Nephron progenitor cell (in vitro differentiated cells): ENCODE data around the gene SGMS1.

ENCODE experiments used
- DNase-seq: peaks from one replicate; pipeline ENCODE4 v3.0.0; 2021
- H3K27ac Mint-ChIP-seq: 2 replicates; pipeline ENCODE4 v1.8.0; 2021; ENCODE audit warnings: mild to moderate bottlenecking, moderate library complexity, mixed read lengths
- H3K27me3 Mint-ChIP-seq: 2 replicates; pipeline ENCODE4 v1.8.0; 2021; ENCODE audit warnings: mild to moderate bottlenecking, low read depth, mixed read lengths; ENCODE audit not compliant: poor library complexity
- H3K36me3 Mint-ChIP-seq: 2 replicates; pipeline ENCODE4 v1.8.0; 2021; ENCODE audit warnings: low read depth, mixed read lengths
- H3K4me1 Mint-ChIP-seq: 2 replicates; pipeline ENCODE4 v1.8.0; 2021; ENCODE audit warnings: mixed read lengths
- H3K4me3 Mint-ChIP-seq: 2 replicates; pipeline ENCODE4 v1.8.0; 2021; ENCODE audit warnings: mild to moderate bottlenecking, moderate library complexity, mixed read lengths
- H3K9me3 Mint-ChIP-seq: 2 replicates; pipeline ENCODE4 v1.8.0; 2021; ENCODE audit warnings: mild to moderate bottlenecking, moderate library complexity, mixed read lengths
- TF ChIP-seq, protein P1 (sequence below): fragments of 200-600 bp; sonication (generic); IDR thresholded peaks from 2 replicates; pipeline ENCODE4 v1.5.0; 2021; ENCODE audit warnings: antibody characterized with exemption

SGMS1 gene

DNA sequence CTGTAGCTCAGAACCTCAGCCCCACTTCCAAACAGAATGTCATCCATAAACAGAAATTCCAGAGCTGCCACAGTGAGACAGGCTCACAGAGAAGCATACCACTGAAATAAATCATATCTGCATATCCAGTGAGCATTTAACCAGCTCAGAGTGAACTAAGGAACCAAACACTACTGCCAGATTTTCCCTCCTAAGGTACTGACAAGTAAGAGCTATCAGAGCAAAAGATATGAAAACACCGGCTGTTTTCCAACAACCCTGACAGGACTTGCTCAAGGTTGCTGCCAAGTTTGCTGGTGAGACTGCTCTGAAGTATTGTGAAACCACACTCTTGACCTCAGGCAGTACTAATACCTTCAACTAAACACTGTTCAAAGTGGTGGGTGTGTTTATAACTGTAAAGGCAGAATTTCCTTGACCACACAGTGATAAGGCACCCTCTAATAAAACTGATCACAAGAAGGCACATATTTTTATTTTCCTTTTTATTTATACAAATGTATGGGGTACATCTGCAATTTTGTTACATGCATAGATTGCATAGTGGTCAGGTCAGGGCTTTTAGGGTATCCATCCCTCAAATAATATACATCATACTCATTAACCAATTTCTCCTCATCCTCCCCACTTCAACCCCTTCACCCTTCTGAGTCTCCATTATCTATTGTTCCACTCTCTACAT, 18.3 kb downstream of the SGMS1 start:
- DNase-seq, result no peak
- Mint-ChIP-seq H3K36me3 (no peaks in the 10 kb centered on the region), H3K4me1 (peaks cover 23% of the 10 kb centered on the region), H3K9me3 (no peaks in the 10 kb centered on the region), H3K4me3 (no peak overlapping the region), H3K27me3 (peaks cover 3% of the 10 kb centered on the region), H3K27ac (no peak overlapping the region)
- TF ChIP-seq, protein P1, sequence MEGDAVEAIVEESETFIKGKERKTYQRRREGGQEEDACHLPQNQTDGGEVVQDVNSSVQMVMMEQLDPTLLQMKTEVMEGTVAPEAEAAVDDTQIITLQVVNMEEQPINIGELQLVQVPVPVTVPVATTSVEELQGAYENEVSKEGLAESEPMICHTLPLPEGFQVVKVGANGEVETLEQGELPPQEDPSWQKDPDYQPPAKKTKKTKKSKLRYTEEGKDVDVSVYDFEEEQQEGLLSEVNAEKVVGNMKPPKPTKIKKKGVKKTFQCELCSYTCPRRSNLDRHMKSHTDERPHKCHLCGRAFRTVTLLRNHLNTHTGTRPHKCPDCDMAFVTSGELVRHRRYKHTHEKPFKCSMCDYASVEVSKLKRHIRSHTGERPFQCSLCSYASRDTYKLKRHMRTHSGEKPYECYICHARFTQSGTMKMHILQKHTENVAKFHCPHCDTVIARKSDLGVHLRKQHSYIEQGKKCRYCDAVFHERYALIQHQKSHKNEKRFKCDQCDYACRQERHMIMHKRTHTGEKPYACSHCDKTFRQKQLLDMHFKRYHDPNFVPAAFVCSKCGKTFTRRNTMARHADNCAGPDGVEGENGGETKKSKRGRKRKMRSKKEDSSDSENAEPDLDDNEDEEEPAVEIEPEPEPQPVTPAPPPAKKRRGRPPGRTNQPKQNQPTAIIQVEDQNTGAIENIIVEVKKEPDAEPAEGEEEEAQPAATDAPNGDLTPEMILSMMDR, result no peak

DNA sequence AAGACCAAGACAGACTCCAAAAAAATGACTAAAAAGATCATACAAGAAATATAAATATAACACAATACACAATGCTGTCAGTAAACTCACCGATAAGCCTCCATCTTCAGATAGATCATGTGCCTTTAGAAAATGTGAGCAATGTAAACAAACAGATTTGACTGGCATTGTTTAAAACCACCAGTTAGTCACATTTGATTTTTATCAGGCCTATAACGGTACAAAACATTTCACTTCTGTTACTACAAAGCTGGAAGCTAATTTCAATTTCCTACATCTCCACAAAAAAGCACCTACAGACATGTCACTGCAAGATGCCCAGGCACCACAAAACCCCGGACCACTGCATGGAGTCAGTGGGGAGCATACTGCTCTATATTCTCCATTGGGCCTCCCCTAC, 18.9 kb downstream of the SGMS1 start:
- Mint-ChIP-seq H3K4me3 (no peak overlapping the region), H3K36me3 (no peaks in the 10 kb centered on the region), H3K4me1 (peaks cover 18% of the 10 kb centered on the region), H3K27ac (no peak overlapping the region), H3K27me3 (peaks cover 3% of the 10 kb centered on the region), H3K9me3 (no peaks in the 10 kb centered on the region)
- TF ChIP-seq, protein P1, result no peak
- no peak for DNase-seq

DNA sequence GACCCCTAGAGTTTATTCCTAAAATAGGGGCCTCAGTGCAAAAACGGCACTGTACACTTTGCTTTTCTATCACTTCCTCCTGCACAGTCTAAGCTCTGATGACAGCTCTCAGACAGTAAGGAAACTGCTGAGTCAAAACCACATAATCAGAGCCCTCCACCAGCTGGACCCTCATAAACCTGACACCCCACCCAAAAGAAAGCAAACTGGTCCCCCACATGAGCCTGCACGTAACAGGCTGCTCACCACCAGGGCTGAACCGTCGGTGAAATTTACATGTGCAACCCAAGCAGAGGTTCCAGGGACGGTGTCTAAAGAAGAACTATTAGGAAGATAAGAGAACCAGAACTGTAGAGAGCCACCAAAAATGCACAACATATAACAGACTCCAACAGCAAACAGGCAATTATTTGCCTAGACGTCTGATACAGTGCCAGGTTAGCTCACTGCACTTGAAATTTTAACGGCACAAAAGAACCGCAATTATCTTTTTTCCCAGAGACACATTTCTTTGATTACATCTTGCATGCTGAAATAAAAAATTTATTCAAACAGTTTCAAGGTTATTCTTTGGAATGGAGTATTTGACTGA, 19.6 kb downstream of the SGMS1 start:
- Mint-ChIP-seq H3K27me3 (peaks cover 3% of the 10 kb centered on the region), H3K4me3 (no peak overlapping the region), H3K36me3 (no peaks in the 10 kb centered on the region), H3K27ac (no peak overlapping the region), H3K9me3 (no peaks in the 10 kb centered on the region), H3K4me1 (peaks cover 17% of the 10 kb centered on the region)
- TF ChIP-seq, protein P1, result no peak
- DNase-seq, result no peak

DNA sequence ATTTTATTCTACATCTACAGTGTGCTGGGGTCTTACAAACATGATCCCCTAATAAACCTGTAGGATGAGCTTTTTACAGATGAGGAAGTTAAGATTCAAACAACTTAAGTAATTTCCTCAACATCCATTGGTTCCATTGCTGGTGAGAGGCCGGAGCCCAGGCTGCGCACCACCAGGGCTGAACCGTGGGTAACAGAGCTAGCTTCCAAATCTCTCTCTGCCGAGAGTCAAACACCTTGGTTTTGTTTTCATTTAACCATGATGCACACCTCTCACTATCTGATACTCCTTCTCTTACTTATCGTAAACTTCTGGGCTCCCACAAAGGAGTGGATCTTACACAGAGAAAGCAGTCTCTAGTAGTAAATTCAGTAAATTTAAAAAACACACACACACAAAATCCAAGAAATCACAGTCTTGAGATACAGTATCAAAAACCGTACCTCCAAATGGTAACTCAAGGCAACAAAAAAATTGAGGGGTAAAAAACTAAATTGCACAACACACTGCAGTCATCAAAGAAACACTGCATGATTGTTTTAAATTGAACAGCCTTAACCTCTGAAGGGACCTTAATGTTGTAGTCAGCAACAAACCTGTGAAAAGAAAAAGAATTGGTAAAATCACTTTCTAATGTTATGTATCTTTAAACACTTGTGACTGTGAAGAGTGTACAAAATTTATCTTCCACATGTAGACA, 20.5 kb downstream of the SGMS1 start:
- no peaks in the 10 kb centered on the region for H3K9me3 Mint-ChIP-seq
- no peak overlapping the region for H3K4me3 Mint-ChIP-seq
- DNase-seq, result no peak
- no peak overlapping the region for H3K27ac Mint-ChIP-seq
- H3K4me1 Mint-ChIP-seq, result peaks cover 17% of the 10 kb centered on the region
- H3K27me3 Mint-ChIP-seq, result peaks cover 3% of the 10 kb centered on the region
- TF ChIP-seq, protein P1, result no peak
- no peaks in the 10 kb centered on the region for H3K36me3 Mint-ChIP-seq

DNA sequence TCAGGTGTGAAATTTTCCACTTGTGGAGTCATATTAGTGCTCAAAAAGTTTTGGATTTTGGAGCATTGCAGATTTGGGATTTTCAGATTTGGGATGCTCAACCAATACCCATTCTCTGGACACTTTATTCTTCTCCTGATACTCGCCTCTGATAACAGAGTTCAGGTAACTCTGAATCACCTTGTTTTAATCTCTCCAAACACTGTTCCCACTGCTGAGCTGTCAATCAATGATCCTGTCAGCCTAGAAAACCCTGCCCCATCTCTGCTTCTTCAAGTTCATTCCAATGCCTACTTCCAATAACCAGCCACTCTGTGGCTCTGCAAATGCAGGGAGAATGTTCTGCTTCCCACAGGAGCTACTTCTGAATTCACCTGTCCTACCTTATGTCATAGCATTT, 21.8 kb downstream of the SGMS1 start:
- DNase-seq, result no peak
- no peak overlapping the region for H3K4me3 Mint-ChIP-seq
- H3K27me3 Mint-ChIP-seq, result peaks cover 3% of the 10 kb centered on the region
- TF ChIP-seq, protein P1, result no peak
- no peaks in the 10 kb centered on the region for H3K36me3 Mint-ChIP-seq
- H3K4me1 Mint-ChIP-seq, result peaks cover 17% of the 10 kb centered on the region
- H3K27ac Mint-ChIP-seq, result no peak overlapping the region
- H3K9me3 Mint-ChIP-seq, result no peaks in the 10 kb centered on the region
